GM12873 (cell line): ENCODE data around the gene NDST3.

Source experiments
- TF ChIP-seq, protein P1 (sequence below): IDR thresholded peaks from 2 replicates; pipeline ENCODE4 v1.5.1; 2012; ENCODE audit warnings: low read depth, mild to moderate bottlenecking, moderate library complexity, low read length, control low read depth; ENCODE audit not compliant: insufficient read depth; ENCODE audit errors: missing control alignments

NDST3 gene

DNA sequence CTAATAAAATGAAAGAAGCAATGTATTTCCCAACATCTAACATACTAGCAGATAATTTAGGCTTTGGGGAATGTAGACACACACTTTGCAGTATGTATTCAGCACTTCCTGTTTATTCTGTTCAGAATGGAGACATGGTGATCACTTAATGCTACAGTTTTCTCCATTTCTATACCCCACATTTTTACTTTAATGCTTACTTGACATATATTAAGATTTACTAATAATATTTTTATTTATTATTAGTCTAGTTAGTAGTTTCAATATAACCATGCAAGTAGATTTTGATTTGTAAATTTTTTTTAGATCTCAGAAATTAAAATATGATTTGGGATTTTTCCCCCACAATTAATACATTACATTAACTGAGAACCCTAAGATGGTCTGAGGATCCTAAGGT is 220.1 kb downstream of the NDST3 start:
- TF ChIP-seq, protein P1, sequence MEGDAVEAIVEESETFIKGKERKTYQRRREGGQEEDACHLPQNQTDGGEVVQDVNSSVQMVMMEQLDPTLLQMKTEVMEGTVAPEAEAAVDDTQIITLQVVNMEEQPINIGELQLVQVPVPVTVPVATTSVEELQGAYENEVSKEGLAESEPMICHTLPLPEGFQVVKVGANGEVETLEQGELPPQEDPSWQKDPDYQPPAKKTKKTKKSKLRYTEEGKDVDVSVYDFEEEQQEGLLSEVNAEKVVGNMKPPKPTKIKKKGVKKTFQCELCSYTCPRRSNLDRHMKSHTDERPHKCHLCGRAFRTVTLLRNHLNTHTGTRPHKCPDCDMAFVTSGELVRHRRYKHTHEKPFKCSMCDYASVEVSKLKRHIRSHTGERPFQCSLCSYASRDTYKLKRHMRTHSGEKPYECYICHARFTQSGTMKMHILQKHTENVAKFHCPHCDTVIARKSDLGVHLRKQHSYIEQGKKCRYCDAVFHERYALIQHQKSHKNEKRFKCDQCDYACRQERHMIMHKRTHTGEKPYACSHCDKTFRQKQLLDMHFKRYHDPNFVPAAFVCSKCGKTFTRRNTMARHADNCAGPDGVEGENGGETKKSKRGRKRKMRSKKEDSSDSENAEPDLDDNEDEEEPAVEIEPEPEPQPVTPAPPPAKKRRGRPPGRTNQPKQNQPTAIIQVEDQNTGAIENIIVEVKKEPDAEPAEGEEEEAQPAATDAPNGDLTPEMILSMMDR: no peak

DNA sequence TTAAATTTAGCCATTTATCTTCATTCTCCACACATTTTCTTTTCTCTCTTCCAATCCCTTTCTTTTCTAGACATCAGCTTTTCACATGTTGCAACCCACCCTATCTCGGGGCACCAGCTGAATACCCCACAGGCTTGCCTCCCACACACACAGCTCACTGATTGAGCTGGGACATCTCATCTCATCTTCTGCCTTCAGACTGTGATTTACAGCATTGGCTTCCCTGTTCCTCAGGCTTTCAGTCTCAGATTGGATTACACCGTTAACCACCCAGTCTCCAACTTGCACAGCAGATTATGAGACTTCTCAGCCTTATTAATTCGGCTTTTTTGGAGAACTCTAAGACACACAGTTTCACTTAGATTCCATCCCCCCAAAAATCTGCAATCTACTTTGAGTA is 224.8 kb downstream of the NDST3 start:
- TF ChIP-seq, protein P1: no peak

DNA sequence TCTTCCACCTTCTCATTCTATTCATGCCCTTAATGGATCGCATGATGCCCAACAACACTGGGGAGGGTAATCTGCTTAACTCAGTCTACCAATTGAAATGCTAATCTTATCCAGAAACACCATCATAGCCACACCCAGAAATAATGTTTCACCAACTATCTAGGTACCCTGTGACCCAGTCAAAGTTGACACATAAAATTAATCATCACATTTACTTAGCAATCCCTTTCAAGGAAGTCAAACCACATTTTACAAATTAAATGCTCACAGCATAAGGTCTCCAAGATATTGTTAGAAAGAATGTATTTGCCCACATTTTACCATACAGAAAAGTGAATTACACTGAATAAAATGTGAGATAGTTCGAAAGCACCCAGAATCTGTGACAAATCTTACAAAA is 226.0 kb downstream of the NDST3 start:
- TF ChIP-seq, protein P1: no peak

DNA sequence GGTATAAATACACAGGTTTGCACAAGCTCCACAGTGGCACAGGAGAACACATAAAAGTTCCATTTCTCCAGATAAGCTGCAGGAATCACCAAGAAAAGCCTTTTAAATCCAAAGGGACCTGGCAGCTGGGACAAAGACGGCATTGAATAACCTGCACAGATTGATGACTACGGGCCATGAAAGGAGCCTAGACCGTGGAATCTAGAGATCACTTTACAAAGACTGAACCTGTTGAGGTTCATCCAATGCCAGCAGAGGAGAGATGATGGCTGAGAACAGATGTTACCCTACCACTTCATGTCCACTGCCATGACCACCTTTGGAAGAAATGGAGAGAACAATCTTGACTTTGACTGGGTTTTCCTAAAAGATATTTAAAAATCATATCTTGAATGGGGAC is 229.8 kb downstream of the NDST3 start:
- TF ChIP-seq, protein P1: no peak

DNA sequence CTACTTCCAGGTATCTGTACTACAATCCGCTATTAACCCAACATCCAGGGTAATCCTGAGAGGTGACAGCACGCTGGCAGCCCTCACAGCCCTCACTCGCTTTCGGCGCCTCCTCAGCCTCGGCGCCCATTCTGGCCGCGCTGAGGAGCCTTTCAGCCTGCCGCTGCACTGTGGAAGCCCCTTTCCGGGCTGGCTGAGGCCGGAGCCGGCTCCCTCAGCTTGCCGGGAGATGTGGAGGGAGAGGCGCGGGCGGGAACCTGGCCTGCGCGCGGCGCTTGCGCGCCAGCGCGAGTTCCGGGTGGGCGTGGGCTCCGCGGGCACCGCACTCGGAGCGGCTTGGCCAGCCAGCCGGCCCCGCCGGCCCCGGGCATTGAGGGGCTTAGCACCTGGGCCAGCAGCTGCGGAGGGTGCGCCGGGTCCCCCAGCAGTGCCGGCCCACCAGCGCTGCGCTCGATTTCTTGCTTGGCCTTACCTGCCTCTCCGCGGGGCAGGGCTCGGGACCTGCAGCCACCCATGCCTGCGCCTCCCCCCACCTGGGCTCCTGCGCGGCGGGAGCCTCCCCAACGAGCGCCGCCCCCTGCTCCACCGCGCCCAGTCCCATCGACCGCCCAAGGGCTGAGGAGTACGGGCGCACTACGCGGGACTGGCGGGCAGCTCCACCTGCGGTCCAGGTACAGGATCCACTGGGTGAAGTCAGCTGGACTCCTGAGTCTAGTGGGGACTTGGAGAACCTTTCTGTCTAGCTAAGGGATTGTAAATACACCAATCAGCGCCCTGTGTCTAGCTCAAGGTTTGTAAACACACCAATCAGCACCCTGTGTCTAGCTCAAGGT is 231.2 kb downstream of the NDST3 start:
- TF ChIP-seq, protein P1: no peak

DNA sequence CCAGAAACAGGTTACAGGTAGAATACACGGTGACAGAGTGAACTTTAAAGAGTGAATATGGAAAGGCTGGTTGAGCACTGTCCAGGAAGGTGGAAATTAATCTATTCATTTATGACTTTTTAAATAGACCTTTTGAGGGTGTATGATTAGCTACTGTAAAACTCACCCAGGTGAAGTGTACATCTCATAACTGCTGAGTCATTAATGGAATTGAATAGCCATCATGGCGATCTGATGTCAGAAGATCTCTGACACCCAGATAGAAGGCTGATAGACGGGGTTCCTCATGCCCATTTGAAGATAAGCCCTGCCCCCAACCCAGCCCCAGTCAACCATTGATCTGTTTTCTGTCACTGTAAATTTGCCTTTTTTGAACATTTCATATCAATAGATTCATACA is 234.5 kb downstream of the NDST3 start:
- TF ChIP-seq, protein P1: no peak

DNA sequence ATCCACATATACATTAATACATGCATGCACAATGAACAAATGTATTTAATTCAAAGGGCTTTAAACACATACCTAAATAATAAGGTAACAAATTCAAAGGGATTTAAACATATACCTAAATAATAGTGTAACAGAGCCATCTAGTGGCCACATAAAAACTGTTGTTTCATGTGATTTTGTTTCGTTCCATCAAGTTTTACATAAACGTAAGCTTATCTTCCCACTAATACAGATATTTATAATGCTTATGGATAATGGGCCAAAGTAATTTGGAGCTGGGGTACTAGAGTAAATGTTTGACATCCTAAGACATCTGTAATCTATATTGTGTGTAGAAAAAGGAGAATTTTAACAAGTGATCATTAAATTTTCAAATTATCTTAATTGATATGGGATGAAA is 236.2 kb downstream of the NDST3 start:
- TF ChIP-seq, protein P1: peak; percentile 36
